GM19397 (cell line): ENCODE data around the gene KRT35.

ENCODE experiments used
- ATAC-seq: cut with Tn5 transposase; IDR thresholded peaks from one replicate; pipeline ENCODE4 v1.9.1; 2021; ENCODE audit warnings: mild to moderate bottlenecking, moderate library complexity; ENCODE audit not compliant: unreplicated experiment

KRT35 gene

DNA sequence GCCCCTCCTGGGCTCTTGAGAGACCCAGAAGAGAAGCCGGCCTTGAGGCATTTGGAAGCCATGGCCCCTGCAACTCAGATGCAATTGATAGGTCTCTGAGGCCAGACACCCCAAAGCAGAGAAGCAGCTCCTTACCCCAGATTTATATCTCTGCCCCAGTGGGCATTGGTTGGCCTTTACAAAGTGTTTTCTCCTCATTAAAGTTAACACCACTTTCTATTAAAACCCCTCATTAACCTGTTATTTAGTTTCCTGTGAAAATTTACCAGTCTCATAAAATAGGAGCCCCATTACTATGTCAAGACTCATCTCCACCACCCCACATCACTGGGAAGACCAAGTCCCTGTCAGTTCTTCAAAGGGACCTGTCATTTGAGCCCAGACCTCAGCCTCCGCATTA lies at the start of gene KRT35:
KRT35 (minus strand) TSS at position 116 of the 400 bp plus-strand sequence; CDS start at position 62, 54 bp downstream.
- ATAC-seq = no peak

DNA sequence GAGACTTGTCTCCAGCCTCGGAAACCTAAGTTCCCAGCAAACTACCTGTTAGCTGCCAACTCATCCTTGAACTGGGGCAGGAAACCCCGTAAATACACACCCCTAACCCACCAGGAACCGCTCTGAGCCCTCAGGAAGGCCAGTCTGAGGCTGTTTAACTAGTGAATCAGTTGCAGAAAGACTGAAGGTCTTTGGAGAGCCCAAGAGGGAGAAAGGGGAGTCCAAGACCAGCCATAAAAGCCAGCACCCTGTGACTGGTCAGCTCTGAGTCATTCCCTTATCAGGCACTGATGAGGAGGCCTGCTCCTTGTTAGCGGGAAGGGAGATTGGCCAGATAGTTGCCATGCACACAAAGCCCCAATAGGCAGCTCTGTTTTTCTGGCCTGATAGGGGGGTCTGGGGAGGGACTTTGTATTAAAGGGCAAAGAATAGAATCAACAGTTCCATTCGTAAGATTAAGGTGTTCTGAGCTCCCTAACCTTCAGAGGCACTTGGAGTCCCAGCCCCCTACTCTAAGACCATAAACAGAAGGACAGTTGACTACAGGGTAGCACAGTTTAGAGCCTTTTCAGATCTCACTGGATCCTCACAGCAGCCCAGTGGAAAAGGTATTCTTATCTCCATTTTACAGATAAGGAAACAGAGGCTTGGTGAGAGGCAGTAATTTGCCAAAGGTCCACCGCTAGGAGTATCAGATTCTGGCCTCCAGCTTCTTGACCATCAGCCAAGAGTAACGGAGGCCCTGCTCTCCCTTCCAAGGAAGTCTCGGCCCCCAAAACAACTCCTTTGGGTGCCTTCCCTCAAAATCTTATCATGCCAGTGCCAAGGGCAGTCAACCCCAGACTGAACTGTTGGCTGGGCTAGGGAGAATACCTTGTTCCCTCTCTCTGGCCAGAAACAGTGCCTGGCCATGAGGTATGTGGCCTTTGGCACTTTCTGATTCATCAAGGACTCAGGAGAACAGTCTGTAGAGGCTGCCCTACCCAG lies 49.4 kb upstream of the KRT35 start:
- ATAC-seq = no peak

- no peak for ATAC-seq
These were observed 48.6 kb upstream of the KRT35 start for GRCh38 chr17:41529491-41529915.

DNA sequence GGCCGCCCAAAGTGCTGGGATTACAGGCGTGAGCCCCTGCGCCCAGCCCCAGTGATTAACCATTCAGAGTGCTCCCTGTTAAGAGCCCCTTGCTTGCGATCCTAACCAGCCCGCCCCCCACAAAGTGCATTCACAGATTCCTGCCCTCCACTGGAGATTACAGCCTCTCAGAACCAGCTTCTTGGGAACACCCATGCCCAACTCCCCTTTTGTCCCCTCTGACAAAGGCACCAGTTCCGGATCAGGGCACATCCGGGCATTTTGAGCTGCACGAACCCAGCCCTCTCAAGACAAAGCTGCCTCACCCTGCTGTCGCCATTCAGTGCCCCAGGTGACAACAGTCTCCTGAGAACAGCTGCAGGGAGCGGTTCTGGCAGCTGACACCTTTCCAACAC lies 48.0 kb upstream of the KRT35 start:
- ATAC-seq = no peak

- ATAC-seq = no peak
These were observed 46.4 kb upstream of the KRT35 start for GRCh38 chr17:41527063-41528023.

- no peak for ATAC-seq
These were observed 43.3 kb upstream of the KRT35 start for GRCh38 chr17:41524261-41524660.

GRCh38 chr17:41523787-41524186 lies 42.8 kb upstream of the KRT35 start:
- ATAC-seq = no peak

DNA sequence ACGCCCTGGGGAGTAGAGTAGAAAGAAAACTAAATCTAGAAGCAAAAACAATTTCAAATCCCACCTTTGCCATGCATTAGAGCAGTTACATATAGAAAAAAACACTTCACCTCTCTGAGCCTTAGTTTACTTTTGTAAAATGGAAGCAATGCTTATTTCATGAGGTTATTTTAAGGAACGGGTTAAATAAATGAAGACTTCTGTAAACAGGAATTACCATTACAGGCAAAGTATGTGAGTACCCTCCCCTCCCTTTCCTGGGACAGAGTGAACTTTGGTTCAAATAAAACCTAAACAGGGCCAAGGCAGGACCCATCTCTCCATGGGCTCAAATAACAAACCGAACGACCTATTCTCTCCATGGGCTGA lies 42.3 kb upstream of the KRT35 start:
- ATAC-seq = no peak

- ATAC-seq = no peak
These were observed 41.6 kb upstream of the KRT35 start for GRCh38 chr17:41522301-41523224.

DNA sequence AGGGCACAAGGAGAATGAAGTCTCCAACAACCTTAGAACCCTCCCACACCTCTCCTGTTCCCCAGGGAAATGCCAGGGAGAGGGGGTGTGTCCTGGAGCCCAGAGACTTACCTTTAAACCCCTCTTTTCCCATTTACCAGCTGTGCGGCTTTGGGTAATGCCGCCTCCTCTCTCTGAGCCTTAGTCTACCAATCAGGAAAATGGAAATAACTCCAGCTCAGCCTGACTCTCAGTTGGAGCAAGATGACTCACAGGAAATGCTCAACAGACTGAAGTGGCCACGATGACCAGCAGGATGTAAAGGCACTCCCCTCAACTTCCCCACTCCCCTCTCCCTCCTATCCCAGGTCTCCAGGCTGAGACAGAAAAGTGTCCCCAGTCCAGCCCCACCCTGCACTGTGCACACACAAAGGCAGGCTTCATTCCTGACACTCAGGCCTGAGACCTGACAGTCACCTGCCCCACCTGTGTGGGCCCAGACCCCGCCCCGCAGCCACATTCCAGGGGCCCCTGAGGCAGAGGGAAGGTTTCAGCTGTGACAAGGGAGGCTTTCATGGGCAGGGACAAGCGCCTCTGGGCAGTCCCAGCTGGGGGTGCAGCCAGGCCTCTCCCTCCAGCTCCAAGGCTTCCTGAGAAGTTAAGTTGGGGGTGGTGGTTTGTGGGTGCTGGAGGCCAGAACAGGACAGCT lies 40.8 kb upstream of the KRT35 start:
- ATAC-seq = no peak

GRCh38 chr17:41520821-41521521 lies 40.0 kb upstream of the KRT35 start:
- no peak for ATAC-seq

- no peak for ATAC-seq
These were observed 38.7 kb upstream of the KRT35 start for GRCh38 chr17:41519501-41520224.

GRCh38 chr17:41518789-41519449 lies 38.0 kb upstream of the KRT35 start, which contains the start of gene KRT15:
Gene KRT15 (minus strand): TSS chr17:41518890. CDS start chr17:41518827, 63 bp downstream.
- no peak for ATAC-seq

DNA sequence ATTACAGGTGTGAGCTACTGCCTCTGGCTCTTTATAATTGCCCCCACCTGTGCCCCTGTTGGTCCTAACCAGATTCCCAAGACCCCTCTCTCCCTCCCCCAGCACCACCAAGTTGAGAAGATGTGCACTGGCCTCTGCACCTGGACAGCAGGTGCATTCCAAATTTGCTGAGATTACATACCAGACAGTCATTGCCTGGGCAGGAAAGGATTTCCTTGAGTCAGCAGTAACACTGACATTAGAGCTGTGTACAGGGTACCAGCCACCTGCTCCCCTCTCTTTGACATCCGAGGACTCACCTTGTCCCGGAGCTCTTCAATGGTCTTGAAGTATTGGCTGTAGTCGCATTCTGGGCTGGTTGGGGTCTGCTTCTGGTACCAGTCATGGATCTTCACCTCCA lies 37.1 kb upstream of the KRT35 start:
- no peak for ATAC-seq

- ATAC-seq = no peak
These were observed 35.9 kb upstream of the KRT35 start for GRCh38 chr17:41516830-41517283.

GRCh38 chr17:41516147-41516829 lies 35.3 kb upstream of the KRT35 start:
- ATAC-seq = no peak

- no peak for ATAC-seq
These were observed 32.2 kb upstream of the KRT35 start for GRCh38 chr17:41513168-41513547.
